Inflammatory macrophage treated with lipopolysaccharide for 1 hour (primary cell): Measurements from ENCODE around the gene CEMIP2.
A peak's percentile ranks its signal among the peaks of the same experiment; 100 is the strongest.

Experiments used
- DNase-seq, 2 donors: peaks; one replicate each; pipeline ENCODE4 v3.0.0-alpha.2; 2020 to 2022

CEMIP2 gene

GRCh38 chr9:71772726-71773125 lies 4.4 kb upstream of the CEMIP2 start:
- DNase-seq, result no peak

DNA sequence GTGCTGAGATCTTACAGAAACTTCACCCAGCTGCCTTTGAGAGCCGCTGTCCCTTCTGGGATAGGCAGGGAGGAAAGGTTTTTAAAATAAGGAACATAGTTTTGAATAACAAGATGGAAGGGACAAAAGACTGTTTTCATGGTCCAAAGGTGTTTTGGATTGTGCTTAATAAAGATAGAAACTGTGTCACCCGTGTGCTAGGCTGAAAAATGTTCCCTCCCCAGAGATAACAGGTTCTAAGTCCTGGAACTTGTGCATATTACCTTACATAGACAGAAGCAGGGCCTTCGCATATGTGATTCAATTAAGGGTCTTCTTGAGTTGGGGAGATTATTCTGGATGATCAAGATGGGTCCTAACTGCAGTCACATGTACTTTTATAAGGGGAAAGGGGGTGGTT lies 1.9 kb upstream of the CEMIP2 start:
- DNase-seq, result no peak

DNA sequence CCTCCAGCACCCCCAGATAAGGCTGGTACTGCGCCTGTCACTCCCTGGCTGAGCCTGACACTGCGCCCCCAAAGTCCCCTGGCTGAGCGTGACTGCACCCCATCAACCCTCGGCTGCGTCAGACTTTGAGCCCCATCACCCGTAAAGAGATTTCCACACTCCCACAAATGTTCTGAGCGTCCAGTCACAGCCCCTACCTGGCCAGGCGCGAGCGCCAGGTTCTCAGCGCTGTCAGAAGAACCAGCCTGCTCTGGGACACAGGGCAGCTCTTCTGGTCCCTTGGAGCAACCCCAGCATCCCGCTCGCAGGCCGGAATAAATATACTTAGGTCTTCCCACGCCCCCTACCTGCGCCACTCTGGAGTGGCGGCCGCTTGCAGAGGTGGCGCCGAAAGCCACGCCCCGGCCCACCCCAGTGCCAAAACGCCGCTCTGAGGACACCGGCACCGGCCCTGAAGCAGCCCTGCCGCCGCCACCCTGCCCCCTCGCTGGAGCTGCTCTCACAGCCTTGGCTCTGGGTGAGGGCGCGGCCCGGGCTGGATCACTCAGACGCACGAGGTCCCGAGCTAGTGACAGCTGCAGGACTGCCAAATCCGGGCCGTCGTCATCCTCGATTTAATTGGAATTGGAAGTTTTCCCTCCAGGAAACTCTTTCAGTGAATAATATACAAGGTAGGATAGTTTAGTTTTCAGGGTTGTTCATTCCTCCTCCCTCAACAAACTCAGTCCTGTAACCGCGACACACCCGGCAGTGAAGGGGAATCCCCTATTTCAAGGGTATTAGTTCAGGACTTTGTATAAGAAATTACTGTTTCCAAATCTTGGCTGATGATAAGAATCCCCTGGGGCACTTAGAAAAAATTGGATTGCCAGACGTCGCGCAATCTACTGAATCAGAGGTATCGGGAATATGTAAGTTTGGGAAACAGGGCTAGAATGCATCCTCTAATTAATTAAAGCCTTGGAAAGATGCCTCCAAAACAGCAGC lies 1.2 kb upstream of the CEMIP2 start:
- peak; percentile 46 to 51 for DNase-seq

GRCh38 chr9:71767776-71768321 lies 464 bp downstream of the CEMIP2 start:
- DNase-seq, result no peak

GRCh38 chr9:71767163-71767775 lies 1.0 kb downstream of the CEMIP2 start:
- DNase-seq, result no peak

DNA sequence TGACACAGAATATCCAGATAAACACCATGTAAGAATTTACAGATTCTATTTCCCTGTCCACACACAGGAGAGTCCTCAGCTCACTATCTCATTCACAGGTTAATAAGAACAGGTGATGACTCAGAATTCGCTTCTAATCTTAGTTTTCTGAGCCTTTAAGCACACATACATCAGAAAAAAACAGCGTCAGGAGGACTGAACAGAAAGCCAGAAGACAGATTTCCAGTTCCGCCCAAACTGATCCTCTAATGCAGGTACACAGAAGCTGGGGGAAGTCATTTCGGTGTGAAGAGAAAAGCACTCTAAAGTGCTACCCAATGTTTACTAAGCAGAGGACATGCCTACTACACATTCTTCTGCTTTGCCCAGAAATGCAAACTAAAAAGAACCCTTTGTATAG lies 1.6 kb downstream of the CEMIP2 start:
- no peak for DNase-seq

DNA sequence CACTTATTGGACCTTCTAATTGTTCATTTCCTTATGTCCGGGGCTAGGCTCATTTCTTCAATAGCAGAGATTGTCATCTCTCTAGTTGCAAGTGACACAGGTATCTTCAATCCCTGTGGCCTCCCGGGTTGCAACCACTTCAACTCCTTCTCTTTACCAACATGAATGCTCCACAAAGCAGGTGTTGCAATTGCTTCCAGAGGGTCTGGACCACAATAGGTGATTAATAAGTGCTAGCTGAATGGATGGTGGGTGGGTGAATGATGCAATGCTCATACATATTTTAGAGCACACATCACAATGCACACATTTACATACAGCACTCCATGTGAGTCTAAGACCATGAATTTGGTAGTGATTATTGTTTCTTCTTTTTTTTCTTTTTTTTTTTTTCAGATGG lies 2.6 kb downstream of the CEMIP2 start:
- DNase-seq, result no peak

DNA sequence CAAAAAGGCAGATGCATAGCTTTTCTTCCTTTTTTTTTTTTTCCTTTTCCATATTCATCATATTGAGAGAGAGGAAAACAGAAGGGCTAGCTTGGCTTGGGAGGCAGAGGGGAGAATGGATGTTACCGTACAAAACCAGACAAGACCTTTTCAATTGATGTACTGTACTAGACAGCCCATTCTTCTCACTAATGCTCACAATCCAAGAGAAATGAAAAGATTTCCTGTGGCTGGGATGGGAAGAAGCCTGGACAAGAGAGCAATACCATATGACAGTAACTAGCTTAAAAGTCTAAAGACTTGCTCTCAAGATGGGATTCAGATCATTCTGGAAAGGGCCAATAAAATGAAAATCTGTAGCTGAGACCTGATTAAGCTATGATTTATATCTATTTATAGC lies 3.4 kb downstream of the CEMIP2 start:
- no peak for DNase-seq

DNA sequence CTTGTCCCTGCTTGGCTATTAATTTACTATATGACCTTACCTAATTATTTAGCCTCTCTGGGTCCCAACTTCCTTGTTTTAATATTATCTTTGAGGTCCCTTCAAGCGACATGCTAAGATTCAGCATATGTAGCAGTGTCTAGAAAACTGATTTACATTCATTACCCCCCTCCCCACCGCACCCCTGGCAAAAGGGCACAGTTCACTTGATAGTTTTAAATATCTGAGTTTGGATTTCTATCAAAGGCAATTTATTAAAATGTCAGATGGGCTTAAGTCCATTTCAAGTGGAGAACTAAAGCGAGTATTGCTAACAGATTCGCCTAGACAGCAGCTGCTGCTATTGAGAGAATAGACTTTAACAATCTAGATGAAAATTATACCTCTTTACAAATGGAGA lies 3.9 kb downstream of the CEMIP2 start:
- no peak for DNase-seq

- DNase-seq, result peak in 1 of 2 donors; percentile 22
These were observed 4.5 kb downstream of the CEMIP2 start for GRCh38 chr9:71763832-71764231.

DNA sequence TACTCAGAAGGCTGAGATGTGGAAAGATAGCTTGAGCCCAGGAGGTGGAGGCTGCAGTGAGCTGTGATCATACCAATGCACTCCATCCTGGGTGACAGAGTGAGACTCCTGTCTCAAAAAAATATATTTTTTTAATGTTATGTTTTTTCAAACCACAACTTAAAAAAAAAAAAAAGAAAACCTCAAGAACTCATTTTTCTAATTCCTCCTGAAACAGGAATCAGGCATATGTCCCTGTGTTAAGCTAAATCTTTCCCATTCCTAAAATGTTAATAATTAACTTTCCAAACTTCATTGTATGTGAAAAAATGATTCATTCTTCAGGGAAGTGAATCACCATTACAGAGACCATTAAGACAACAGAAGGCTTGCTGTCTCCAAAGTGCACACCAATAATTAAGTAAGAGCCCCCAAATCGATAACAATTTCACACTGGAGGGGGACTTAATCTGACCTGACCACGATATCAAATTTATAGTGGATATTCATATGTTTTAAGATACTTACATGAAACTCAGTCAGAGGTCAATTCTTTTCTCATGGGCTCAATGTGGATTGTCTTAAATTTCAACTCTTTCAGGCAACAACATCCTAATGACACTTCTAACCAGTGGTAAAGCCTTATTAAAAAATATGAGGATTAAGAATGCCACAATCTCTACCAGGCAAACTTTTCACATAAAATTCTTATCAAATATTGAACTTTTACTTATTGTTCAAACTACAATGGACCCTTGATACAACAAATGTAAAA lies 5.2 kb downstream of the CEMIP2 start:
- DNase-seq, result no peak

- no peak for DNase-seq
These were observed 6.4 kb downstream of the CEMIP2 start for GRCh38 chr9:71761938-71762353.

DNA sequence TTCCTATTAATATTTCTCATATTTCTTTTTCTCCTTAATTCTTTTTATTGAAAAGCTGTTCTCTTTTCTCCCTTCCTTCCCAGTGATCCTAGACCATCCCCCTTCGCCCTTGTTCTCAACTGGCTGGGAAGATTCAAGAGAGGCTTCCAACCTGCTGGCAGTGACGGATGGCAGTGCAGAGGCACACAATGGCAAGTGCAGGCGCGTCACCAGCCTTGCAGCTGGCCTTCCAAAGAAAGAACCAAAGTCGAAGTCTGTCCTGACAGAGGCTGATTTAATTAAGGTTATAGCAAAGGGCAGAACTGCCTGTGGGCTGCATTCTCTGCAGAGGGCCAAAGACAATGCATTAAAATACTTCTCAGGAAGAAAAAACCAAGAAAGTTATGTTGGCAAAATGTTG lies 7.4 kb downstream of the CEMIP2 start:
- no peak for DNase-seq

GRCh38 chr9:71758785-71759184 lies 9.5 kb downstream of the CEMIP2 start:
- no peak for DNase-seq

GRCh38 chr9:71758277-71758676 lies 10.0 kb downstream of the CEMIP2 start:
- DNase-seq, result no peak

- DNase-seq, result no peak
These were observed 11.6 kb downstream of the CEMIP2 start for GRCh38 chr9:71756753-71757152.

DNA sequence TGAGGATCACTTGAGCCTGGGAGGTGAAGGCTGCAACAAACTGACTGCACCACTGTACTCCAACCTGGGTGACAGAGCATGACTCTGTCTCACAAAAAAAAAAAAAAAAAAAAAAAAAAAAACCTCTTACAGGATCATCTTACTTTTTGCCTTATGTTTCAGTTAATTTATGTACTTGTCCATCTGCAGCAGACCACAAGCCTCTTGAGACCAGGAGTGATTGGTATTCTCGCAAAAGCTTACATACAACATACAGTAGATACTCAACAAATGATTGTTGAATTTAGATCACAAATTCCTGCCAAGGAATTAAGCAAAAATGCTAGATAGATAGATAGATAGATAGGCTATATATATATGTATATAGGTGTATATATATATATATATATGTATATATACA lies 12.4 kb downstream of the CEMIP2 start:
- DNase-seq, result no peak

DNA sequence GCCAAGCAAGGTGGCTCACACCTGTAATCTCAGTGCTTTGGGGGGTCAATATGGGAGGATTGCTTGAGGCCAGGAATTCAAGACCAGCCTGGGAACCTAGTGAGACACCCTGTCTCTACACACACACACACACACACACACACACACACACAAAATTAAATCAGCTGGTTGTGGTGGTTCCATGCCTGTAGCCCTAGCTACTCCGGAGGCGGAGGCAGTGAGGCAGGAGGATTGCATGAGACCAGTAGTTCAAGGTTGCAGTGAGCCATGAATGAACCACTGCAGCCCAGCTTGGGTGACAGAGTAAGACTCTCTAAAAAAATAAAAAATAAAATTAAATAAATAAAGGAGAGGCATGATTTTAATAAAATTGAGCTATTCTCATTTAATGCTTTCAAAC lies 13.1 kb downstream of the CEMIP2 start:
- DNase-seq, result peak in 1 of 2 donors; percentile 31

DNA sequence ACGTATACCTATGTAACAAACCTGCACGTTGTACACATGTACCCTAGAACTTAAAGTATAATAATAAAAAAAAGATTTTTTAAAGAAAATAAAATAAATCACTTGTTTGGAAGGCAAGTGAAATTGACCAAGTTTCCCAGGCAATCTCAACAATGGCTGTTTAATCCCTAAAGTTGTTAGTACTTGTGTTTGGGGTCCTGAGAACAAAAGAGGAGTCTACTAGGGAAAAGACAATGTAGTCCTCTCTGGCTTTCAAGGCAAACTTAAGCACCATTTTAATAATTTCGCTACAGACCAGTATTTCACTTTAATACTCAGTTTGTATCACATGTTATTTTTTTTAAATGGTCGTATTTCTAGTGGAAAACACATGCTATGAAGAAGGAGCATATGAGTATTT lies 14.2 kb downstream of the CEMIP2 start:
- DNase-seq, result no peak

GRCh38 chr9:71752928-71753327 lies 15.4 kb downstream of the CEMIP2 start:
- DNase-seq, result no peak

- no peak for DNase-seq
These were observed 16.0 kb downstream of the CEMIP2 start for GRCh38 chr9:71752352-71752751.

- peak; percentile 37 to 53 for DNase-seq
These were observed 20.0 kb downstream of the CEMIP2 start for GRCh38 chr9:71748280-71748743.

- DNase-seq, result peak; percentile 59 to 63
These were observed 20.7 kb downstream of the CEMIP2 start for GRCh38 chr9:71747576-71747975.
